Prostate gland (tissue), 2 donors: Measurements from ENCODE around the gene MTFR1L. TPM values are rescaled to one million over a fixed set of nuclear protein-coding genes. Genes with fewer than 3 reads are reported as not detected.

Experiments used
- DNase-seq: peaks from one replicate; pipeline ENCODE4 v3.0.0-alpha.2; 2019; ENCODE audit warnings: low spot score
- H3K27ac ChIP-seq, 2 donors: fragments of 200-600 bp; sonication (generic); 2 replicates each; pipeline ENCODE4 v1.5.1; 2017 to 2019
- H3K27me3 ChIP-seq: fragments of 200-600 bp; sonication (generic); replicated peaks from 2 replicates; pipeline ENCODE4 v1.5.1; 2019; ENCODE audit not compliant: insufficient read depth
- H3K36me3 ChIP-seq, 2 donors: fragments of 200-600 bp; sonication (generic); 1 replicate in 1 of 2; 2 replicates in 1 of 2; pipeline versions ENCODE4 v1.5.1 to v1.8.1; 2017 to 2019
- H3K4me1 ChIP-seq: fragments of 200-600 bp; sonication (generic); replicated peaks from 2 replicates; pipeline ENCODE4 v1.5.1; 2019
- H3K4me3 ChIP-seq, 2 donors: fragments of 200-600 bp; sonication (generic); 2 replicates each; pipeline ENCODE4 v1.5.1; 2017 to 2019
- H3K9me3 ChIP-seq: fragments of 200-600 bp; sonication (generic); 2 replicates; pipeline ENCODE4 v1.5.1; 2017
- POLR2A ChIP-seq: fragments of 450-650 bp; IDR thresholded peaks from one replicate; pipeline ENCODE4 v1.6.1; 2016; ENCODE audit warnings: antibody characterized with exemption, mild to moderate bottlenecking
- POLR2AphosphoS5 ChIP-seq: sonication (generic); formaldehyde crosslinking; IDR thresholded peaks from one replicate; pipeline ENCODE4 v1.6.1; 2017; ENCODE audit warnings: antibody characterized with exemption
- WGBS: methylation state at CpG from one replicate; pipeline ENCODE4 v1.1.5; 2018; 5-methylcytosine and 5-hydroxymethylcytosine counted together
- intact Hi-C: fragments of 100-400 bp; cut with DNase I; formaldehyde crosslinking; loops from one replicate; pipeline ENCODE4 v1.14.2; 2022
- total RNA-seq, 2 donors: library from RNA; depleted of rRNA; stranded (reverse); fragments of >200 nt; gene quantifications; one replicate each; pipeline ENCODE4 v1.1.0, GENCODE V29; 2016
- TF ChIP-seq, protein P1 (sequence below), 4 experiments: fragments of 200-600 bp in 2 of 4; fragments of 450-650 bp in 2 of 4; sonication (generic) in 2 of 4; IDR thresholded peaks; 1 replicate in 3 of 4; 2 replicates in 1 of 4; pipeline ENCODE4 v1.5.1; 2016 to 2019; ENCODE audit warnings: antibody characterized with exemption in 4 of 4, mild to moderate bottlenecking in 2 of 4, moderate library complexity in 2 of 4

MTFR1L gene
- total RNA-seq, 2 donors from 2014 or later: 82.2 to 112 TPM

DNA sequence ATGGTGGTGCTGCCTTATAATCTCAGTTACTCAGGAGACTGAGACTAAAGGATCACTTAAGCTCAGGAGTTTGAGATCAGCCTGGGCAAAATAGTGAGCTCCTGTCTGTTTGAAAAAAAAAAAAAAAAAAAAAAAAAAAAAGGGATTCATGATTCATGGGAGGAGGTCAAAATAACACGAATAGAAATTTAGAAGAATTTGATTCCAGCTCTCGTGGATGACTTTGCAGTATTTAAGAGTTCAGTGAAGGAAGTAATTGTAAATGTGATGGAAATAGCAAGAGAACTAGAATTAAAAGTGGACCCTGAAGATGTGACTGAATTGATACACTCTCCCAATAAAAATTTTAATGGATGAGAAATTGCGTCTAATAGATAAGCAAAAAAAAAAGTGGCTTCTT is 23.7 kb downstream of the MTFR1L start:
- Histone ChIP-seq H3K4me3 (no peak overlapping the region), H3K27me3 (no peaks in the 10 kb centered on the region), H3K36me3 (no peaks in the 10 kb centered on the region), H3K9me3 (no peaks in the 10 kb centered on the region), H3K27ac (no peak overlapping the region), H3K4me1 (no peaks in the 10 kb centered on the region)
- no peak for TF ChIP-seq POLR2A
- TF ChIP-seq, protein P1, sequence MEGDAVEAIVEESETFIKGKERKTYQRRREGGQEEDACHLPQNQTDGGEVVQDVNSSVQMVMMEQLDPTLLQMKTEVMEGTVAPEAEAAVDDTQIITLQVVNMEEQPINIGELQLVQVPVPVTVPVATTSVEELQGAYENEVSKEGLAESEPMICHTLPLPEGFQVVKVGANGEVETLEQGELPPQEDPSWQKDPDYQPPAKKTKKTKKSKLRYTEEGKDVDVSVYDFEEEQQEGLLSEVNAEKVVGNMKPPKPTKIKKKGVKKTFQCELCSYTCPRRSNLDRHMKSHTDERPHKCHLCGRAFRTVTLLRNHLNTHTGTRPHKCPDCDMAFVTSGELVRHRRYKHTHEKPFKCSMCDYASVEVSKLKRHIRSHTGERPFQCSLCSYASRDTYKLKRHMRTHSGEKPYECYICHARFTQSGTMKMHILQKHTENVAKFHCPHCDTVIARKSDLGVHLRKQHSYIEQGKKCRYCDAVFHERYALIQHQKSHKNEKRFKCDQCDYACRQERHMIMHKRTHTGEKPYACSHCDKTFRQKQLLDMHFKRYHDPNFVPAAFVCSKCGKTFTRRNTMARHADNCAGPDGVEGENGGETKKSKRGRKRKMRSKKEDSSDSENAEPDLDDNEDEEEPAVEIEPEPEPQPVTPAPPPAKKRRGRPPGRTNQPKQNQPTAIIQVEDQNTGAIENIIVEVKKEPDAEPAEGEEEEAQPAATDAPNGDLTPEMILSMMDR (IDR thresholded peaks at IDR 0.05): no peak
- no peak for TF ChIP-seq POLR2AphosphoS5
- 87% methylated on average over 3 of the region's 3 CpGs for WGBS
- DNase-seq: no peak
- intact Hi-C loops: no loop called here

DNA sequence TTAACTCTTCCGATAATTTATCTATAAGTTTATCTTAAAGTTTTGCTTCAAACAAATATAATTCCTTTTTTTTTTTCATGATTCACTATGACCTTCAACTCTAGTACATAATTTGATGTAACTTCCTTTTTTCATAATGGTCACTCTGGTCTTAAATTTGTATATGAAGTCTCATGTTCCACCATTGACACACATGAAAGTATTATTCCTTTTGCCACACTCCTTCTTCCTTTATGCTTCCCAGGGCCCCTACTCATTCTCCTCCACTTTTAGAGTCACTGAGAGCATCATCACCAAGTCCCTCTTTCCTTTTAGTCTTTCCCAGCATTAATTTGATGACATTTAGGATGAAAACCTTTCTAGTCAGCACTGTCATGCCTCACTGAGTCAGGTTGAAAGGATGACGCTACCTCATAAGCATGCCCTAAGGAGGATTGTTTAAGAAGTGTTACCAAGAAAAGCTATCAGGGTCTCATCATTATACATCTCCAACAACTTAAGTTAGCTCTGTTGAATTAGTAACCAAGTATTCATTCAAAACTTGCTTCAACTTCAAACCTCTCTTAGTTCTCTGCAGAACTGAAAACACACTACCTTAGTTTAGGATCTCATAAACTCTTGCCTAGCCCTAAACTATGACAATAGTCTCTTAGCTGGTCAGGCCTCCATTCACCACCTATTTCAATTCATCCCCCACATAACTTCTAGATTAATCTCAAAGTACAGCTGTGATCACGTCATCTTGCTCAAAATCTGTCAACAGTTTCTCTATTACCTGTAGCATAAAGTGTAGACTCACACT is 25.0 kb downstream of the MTFR1L start:
- Histone ChIP-seq H3K36me3 (no peaks in the 10 kb centered on the region), H3K4me1 (no peaks in the 10 kb centered on the region), H3K27me3 (no peaks in the 10 kb centered on the region), H3K4me3 (no peak overlapping the region), H3K27ac (no peak overlapping the region), H3K9me3 (no peaks in the 10 kb centered on the region)
- 93% methylated on average over 3 of the region's 3 CpGs for WGBS
- DNase-seq: no peak
- intact Hi-C loops: no loop called here
- TF ChIP-seq POLR2A (no peak), POLR2AphosphoS5 (no peak)
- TF ChIP-seq, protein P1 (IDR thresholded peaks at IDR 0.05): no peak

DNA sequence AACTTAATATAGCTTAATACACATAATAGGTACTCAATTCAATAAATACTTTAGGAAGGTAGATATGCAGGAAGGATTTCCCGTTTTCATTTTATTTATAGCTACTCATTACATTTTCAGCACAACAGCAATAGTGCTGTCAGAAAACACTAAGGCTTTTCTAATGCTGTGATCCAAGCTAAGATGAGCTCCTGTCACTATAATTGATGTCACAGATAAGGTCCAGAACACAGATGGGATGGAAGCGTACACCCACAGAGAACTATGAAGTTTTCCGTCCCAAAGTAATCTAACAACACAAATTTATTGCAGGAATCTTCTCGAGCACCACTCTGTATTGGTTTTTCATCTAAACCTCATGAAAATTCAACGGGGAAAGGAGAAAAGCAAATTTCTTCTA is 25.9 kb downstream of the MTFR1L start:
- 82% methylated on average over 5 of the region's 5 CpGs for whole genome bisulfite sequencing
- Histone ChIP-seq H3K36me3 (no peaks in the 10 kb centered on the region), H3K4me1 (no peaks in the 10 kb centered on the region), H3K27ac (no peak overlapping the region), H3K27me3 (no peaks in the 10 kb centered on the region), H3K9me3 (no peaks in the 10 kb centered on the region), H3K4me3 (no peak overlapping the region)
- TF ChIP-seq POLR2AphosphoS5 (no peak), POLR2A (no peak)
- TF ChIP-seq, protein P1 (IDR thresholded peaks at IDR 0.05): no peak
- DNase-seq: no peak
- intact Hi-C loops: no loop called here

DNA sequence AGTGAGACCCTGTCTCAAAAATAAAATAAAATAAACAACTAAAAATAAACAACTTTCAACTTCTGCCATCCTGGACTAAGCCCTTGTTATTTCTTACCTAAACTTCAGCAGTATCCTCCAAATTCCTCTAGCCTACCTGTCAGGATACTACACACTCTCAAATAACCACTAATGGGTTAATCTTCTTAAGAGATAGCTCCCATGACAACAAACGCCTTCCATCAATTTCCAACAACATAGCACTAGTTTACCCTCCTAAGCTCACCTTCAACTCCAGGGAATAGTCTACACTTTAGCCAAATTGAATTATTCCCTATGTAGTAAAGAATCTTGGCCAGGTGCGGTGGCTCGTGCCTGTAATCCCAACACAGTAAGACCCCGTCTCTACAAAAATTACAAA is 28.2 kb downstream of the MTFR1L start:
- TF ChIP-seq POLR2A (no peak), POLR2AphosphoS5 (no peak)
- TF ChIP-seq, protein P1 (IDR thresholded peaks at IDR 0.05): no peak
- no peaks in the 10 kb centered on the region for H3K36me3 ChIP-seq
- no peaks in the 10 kb centered on the region for H3K27me3 ChIP-seq
- 83% methylated on average over 4 of the region's 4 CpGs for WGBS
- intact Hi-C loops: no loop called here
- DNase-seq: no peak
- no peaks in the 10 kb centered on the region for H3K4me1 ChIP-seq
- no peaks in the 10 kb centered on the region for H3K9me3 ChIP-seq
- no peak overlapping the region for H3K4me3 ChIP-seq
- H3K27ac ChIP-seq: no peak overlapping the region

DNA sequence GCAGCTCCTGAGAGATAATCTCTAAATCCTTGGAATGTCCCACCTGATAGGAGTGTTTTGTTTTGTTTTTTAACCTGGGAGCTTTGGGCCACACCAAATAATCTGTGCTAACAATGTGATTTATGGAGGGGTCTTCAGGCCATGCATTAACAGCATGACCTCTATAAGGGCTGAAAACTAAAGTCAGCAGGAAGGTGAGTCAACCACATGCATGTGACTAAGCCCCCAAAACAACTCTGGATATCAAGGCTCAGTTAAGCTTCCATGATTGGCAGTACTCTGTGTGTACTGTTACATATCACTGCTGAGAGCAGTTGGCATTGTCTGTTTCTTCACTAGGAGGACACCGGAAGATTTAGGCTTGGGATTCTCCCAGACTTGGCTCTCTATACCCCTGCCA is 28.8 kb downstream of the MTFR1L start:
- whole genome bisulfite sequencing: 81% methylated on average over 1 of the region's 1 CpG
- H3K27me3 ChIP-seq: no peaks in the 10 kb centered on the region
- H3K27ac ChIP-seq: no peak overlapping the region
- H3K4me1 ChIP-seq: no peaks in the 10 kb centered on the region
- no peaks in the 10 kb centered on the region for H3K36me3 ChIP-seq
- no peak for DNase-seq
- intact Hi-C loops: no loop called here
- H3K9me3 ChIP-seq: no peaks in the 10 kb centered on the region
- no peak for TF ChIP-seq POLR2A
- no peak for TF ChIP-seq POLR2AphosphoS5
- TF ChIP-seq, protein P1 (IDR thresholded peaks at IDR 0.05): no peak
- H3K4me3 ChIP-seq: no peak overlapping the region
